Adrenal gland (tissue), 5 donors: ENCODE measurements around the gene TFB1M.

Experiments used
- CTCF ChIP-seq, 6 experiments: fragments of 450-650 bp in 4 of 6; fragments of 200-600 bp in 2 of 6; sonication (generic) in 1 of 6; IDR thresholded peaks; 1 replicate in 5 of 6; 2 replicates in 1 of 6; pipeline versions ENCODE4 v1.5.1 to v1.8.0; 2016 to 2021; ENCODE audit warnings: antibody characterized with exemption in 6 of 6, mild to moderate bottlenecking in 2 of 6, moderate library complexity in 1 of 6
- POLR2A ChIP-seq, 2 donors: fragments of 450-650 bp; IDR thresholded peaks; one replicate each; pipeline ENCODE4 v1.6.1; 2017; ENCODE audit warnings: antibody characterized with exemption in 2 of 2, mild to moderate bottlenecking in 2 of 2, moderate library complexity in 1 of 2
- donor health status: DM: no; HTN: no; CAD: no.

- no peak for TF ChIP-seq CTCF (IDR thresholded peaks at IDR 0.05)
- TF ChIP-seq POLR2A (IDR thresholded peaks at IDR 0.05), result no peak
Observed at GRCh38 chr6:155349956-155350355, 35.7 kb upstream of the TFB1M start.
